NOMO-1 treated with DMSO at 0.1 percent for 48 hours (cell line): ENCODE data around the gene PRDM8.
A peak's percentile ranks its signal among the peaks of the same experiment; 100 is the strongest.
"Not testable (repeated sequence)": the region's sequence is repeated elsewhere in the genome, so short reads cannot be mapped to it uniquely, and the experiment has no call there.

Experiments
- DNase-seq: peaks from one replicate; lab custom pipeline; 2025; ENCODE audit not compliant: unreplicated experiment; lab: John Stamatoyannopoulos, UW

The PRDM8 gene

GRCh38 chr4:80225595-80225994, 28.3 kb downstream of the PRDM8 start:
- no peak for DNase-seq

DNA sequence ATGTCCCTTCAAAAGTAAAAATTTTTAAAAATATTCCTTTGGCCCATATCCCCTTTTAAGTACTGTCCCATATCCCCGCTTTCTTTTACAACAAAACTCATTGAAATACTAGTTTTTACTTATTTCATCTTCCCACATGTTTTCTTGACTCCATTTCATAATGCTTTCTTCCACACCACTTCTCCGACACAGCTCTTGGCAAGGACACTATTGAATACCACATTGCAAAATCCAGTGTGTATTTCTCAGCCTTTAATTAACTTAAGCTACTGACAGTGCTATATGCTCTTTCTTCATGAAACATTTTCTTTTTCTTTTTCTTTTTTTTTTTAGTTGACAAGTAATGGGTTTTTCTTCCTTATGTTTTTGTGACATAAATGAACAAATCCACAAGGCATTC, 28.8 kb downstream of the PRDM8 start:
- no peak for DNase-seq

- DNase-seq, result no peak
Observed at GRCh38 chr4:80228460-80228859, 31.2 kb downstream of the PRDM8 start.

DNA sequence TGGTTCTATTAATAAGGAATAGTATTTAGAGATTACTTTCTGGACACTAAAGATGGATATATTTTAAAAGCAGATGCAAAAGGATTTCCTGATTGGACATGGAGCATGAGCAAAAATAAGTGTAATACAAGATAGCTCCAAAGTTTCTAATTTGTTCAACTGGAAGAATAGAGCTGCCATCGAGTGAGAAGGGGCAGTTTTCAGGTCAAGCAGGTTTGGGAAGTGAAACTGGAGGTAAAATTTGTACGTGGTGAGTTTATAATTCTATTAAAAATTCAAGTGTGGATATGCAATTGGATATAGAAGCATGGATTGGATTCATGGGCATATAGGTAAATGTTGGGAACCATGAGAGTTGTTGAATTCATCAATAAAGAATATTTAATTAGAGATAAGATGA, 31.8 kb downstream of the PRDM8 start:
- DNase-seq, result no peak

GRCh38 chr4:80229590-80229989, 32.3 kb downstream of the PRDM8 start:
- peak; percentile 25 for DNase-seq

GRCh38 chr4:80231180-80231579, 33.9 kb downstream of the PRDM8 start:
- no peak for DNase-seq

GRCh38 chr4:80232707-80233370, 35.5 kb downstream of the PRDM8 start:
- no peak for DNase-seq

DNA sequence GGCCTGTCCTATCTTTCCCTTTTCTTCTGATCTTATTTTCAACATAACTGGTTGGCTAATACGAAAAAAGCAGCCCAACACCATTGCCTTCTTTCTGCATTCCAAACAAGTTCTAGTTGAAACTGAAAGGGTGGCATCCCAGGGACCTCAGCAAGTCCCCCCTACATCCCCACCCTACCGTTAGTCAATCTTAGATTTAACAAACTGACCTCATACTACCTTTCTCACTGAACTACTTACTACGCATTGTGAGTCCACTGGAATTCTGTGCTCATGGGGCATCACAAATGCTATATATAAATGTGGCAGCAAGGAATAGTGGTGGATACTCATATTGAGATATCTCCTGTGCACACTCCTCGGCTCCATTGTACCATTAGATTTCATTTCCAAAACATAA, 36.1 kb downstream of the PRDM8 start:
- DNase-seq, result no peak

DNA sequence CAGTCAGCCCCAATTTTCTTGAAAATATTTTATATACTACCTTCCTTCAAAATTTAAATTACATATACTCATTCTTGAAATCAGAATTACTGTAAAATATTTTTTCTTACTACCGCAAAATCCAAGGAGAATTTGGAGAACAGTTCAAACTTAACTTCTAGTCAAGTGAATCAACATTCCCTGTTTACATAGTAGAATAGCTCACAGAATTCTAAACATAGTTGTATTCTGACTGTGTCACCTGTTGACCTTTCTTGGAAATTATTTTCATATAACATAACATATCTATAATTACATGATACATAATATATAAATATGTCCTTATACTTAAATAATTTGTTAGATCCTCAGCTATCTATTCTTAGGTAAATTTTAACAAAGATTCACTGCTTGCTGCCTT, 38.1 kb downstream of the PRDM8 start:
- no peak for DNase-seq

- DNase-seq, result no peak
Observed at GRCh38 chr4:80237992-80238391, 40.7 kb downstream of the PRDM8 start.

- DNase-seq, result no peak
Observed at GRCh38 chr4:80239480-80240150, 42.3 kb downstream of the PRDM8 start.

GRCh38 chr4:80240976-80241375, 43.7 kb downstream of the PRDM8 start:
- DNase-seq, result peak; percentile 36

GRCh38 chr4:80243274-80244018, 46.1 kb downstream of the PRDM8 start:
- no peak for DNase-seq

DNA sequence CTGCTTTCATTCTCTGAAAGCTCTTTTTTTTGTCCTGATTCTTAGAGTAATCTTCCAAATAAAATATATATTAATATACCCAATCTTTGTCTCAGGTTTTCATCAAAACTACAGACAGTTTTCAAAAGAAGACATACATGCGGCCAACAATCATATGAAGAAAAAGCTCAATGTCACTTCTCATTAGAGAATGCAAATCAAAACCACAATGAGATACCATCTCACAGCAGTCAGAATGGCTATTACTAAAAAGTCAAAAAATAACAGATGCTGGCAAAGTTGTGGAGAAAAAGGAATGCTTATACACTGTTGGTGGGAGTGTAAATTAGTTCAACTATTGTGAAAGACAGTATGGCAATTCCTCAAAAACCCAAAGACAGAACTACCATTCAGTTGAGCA, 50.2 kb downstream of the PRDM8 start:
- DNase-seq, result not testable (repeated sequence)

DNA sequence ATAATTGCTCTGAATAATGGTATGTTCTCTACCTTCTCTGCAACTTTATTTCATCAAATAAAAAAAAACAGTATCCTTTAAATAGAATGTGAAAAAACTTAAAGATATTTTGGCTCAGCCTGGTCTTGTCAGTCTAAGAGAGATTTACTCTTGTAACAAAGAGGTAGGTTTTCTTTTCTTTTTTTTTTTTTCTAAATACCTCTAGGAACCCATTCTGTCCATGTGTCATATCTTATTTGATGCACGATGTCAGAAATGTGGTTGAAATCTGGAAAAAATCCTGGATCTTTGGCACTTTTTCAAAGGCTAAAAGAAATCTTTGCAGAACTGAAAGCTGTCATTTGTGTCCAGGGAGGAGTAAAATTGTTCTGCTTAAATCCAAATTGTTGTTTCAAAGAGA, 51.8 kb downstream of the PRDM8 start:
- no peak for DNase-seq

- DNase-seq, result no peak
Observed at GRCh38 chr4:80252427-80252826, 55.1 kb downstream of the PRDM8 start.

DNA sequence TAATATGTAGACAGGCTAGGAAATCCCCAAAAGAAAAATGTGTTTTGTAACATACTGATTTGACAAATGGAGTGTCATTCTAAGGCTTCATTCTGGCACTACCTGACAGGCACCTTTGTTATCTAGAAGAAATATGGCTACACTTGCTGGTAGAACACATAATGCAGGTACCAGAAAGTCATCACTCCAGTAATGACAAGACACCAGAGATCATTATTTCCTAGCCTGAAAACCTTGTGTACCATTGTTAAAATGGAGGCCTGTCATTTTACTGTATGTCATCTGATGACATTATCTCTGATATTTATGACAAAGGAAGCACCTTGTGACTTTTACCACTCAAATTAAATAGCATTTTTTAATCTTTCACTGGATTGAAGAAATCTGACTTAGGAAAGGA, 55.6 kb downstream of the PRDM8 start:
- no peak for DNase-seq

DNA sequence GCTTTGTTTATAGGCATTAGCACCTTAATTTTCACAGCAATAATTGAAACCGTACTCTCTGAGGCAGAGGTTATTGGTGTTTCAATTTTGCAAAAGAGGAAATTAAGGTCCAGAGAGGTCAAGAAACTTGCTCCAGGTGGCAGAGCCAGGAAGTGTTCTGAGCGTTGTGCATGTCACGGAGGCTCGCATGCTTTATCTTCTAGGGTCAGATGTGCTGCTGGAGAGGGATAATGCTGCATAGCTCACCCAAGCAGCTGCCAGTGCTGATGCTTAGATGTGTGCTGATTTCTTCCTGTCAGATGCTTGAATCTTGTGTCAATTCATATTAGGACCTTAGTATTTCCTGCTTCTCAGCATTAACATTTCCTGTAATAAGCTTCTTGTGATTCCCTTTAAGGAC, 56.2 kb downstream of the PRDM8 start:
- DNase-seq, result no peak
